Kidney (tissue), 14 donors: Measurements from ENCODE around the gene FN3KRP. TPM values are rescaled to one million over a fixed set of nuclear protein-coding genes. Genes with fewer than 3 reads are reported as not detected.

Experiments
- DNase-seq, 5 donors: peaks; one replicate each; pipeline ENCODE4 v3.0.0-alpha.2; 2013 to 2020
- FAIRE-seq: peaks from 2 replicates; lab custom pipeline; 2012; peaks lifted over from hg19 to GRCh38; lab: Jason Lieb, UNC
- H3K27ac ChIP-seq, 2 donors: one replicate each; pipeline ENCODE4 v1.7.0; 2013; ENCODE audit warnings: low read depth in 2 of 2, low read length in 2 of 2, inconsistent platforms in 1 of 2
- H3K27me3 ChIP-seq: one replicate; pipeline ENCODE4 v1.7.1; 2013; ENCODE audit warnings: low read length, inconsistent platforms; ENCODE audit not compliant: control insufficient read depth, insufficient read depth
- H3K36me3 ChIP-seq, 3 donors: one replicate each; pipeline versions ENCODE4 v1.7.0 to v1.7.1; 2013; ENCODE audit warnings: low read length in 3 of 3, control low read depth in 1 of 3, inconsistent platforms in 1 of 3; ENCODE audit not compliant: insufficient read depth in 3 of 3, control insufficient read depth in 2 of 3
- H3K4me1 ChIP-seq, 3 donors: one replicate each; pipeline versions ENCODE4 v1.7.0 to v1.7.1; 2013; ENCODE audit warnings: low read length in 3 of 3, inconsistent platforms in 1 of 3, low read depth in 1 of 3; ENCODE audit not compliant: control insufficient read depth in 2 of 3, insufficient read depth in 2 of 3
- H3K4me3 ChIP-seq, 3 donors: one replicate each; pipeline versions ENCODE4 v1.7.0 to v1.8.1; 2013; ENCODE audit warnings: low read length in 3 of 3, control low read depth in 1 of 3, inconsistent platforms in 1 of 3
- H3K9ac ChIP-seq, 3 donors: one replicate each; pipeline versions ENCODE4 v1.7.0 to v1.7.1; 2013; ENCODE audit warnings: low read length in 3 of 3, control low read depth in 1 of 3, inconsistent platforms in 1 of 3
- H3K9me3 ChIP-seq, 3 donors: one replicate each; pipeline versions ENCODE4 v1.7.0 to v1.7.1; 2013; ENCODE audit warnings: low read length in 3 of 3, control low read depth in 1 of 3, inconsistent platforms in 1 of 3; ENCODE audit not compliant: control insufficient read depth in 2 of 3, insufficient read depth in 1 of 3
- intact Hi-C: fragments of 100-400 bp; cut with DNase I; formaldehyde crosslinking; loops from one replicate; pipeline ENCODE4 v1.11.1; 2022
- polyA plus RNA-seq: library from polyadenylated mRNA; stranded (reverse); fragments of 350-450 nt; fragmentation: Illumina TruSeq; extraction: RNeasy Lipid Tissue Mini Kit (QIAGEN cat#74804); gene quantifications from one replicate; pipeline ENCODE4 v1.2.3, GENCODE V29; 2014; ENCODE audit warnings: low read depth, low replicate concordance; ENCODE audit not compliant: insufficient read depth
- total RNA-seq: library from RNA; stranded (reverse); fragmentation: NEBNext Ultra II Directional; extraction: Animal tissue kit (Norgen Biotek cat#: 25700); gene quantifications from one replicate; pipeline ENCODE4 v1.2.1, GENCODE V29; 2021
- TF ChIP-seq, protein P1 (sequence below): IDR thresholded peaks from 3 replicates; pipeline ENCODE4 v1.5.1; 2012; ENCODE audit warnings: mild to moderate bottlenecking, moderate library complexity, borderline replicate concordance; ENCODE audit not compliant: insufficient read depth; ENCODE audit errors: extremely low read depth
- donor health status: control.
- donor health status: control.
- donor health status: control.
- donor health status: control.
- donor health status: control.
- donor health status: DM: yes; HTN: yes; CAD: no.
- donor health status: Normal renal cell carcinoma (clear cell type).

Gene FN3KRP
- total and polyA plus RNA-seq, 2 donors from 2014 or later, result 30.6 to 36.6 TPM

DNA sequence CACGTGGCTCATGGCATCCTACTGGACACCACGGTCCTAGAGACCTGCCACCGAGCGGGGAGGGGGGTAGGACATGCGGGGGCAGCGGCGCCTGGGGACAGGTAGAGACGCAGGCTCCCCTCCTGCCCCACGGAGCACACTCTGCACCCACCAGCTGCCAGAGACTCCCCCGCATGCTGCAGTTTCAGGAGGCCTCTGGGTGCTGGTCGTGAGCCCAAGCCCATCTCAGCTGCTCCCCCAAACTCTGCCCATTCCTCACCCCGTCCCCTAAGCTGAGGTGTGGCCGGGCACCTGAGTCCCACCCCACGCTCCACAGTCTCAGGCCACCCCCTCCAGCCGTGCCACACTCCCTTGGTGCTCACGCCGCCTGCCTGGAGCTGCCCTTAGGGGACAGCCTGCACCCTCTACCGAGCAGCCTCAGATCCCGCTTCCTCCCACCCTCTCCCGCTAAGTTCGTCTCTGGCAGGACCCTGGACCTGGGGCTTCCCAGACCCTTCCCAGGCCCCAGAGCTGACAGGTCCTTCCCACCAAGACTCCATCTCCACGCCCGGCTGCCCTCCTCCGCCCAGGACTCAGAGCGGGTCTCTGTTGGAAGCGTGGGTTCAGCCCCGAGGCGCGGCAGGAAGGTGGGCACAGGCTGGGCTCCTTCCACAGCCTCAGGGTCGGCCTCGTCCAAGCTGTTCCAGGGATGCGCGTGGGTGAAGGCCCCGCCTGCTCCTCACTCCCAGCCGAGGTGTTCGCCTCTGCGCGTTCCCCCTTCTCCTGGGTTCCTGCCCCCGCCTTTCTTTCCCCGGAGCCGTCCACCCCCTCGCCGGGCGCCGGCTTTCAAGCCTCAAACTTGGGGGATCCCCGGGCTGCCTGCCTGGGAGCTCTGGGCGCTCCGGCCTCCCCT is 19.3 kb upstream of the FN3KRP start:
- DNase-seq (peak in 4 of 5 donors; percentile 43 to 72 (median 58)), FAIRE-seq (no peak)
- peaks cover 0 to 5% (median 0%) of the 10 kb centered on the region in 3 donors for H3K9me3 ChIP-seq
- H3K36me3 ChIP-seq, result no peaks in the 10 kb centered on the region
- H3K9ac ChIP-seq, result peak overlapping the region in 2 of 3 donors; percentile 10 to 62
- H3K27me3 ChIP-seq, result no peaks in the 10 kb centered on the region
- peak overlapping the region in 1 of 2 donors; percentile 74 for H3K27ac ChIP-seq
- intact Hi-C loops, result no loop called here
- TF ChIP-seq, protein P1, sequence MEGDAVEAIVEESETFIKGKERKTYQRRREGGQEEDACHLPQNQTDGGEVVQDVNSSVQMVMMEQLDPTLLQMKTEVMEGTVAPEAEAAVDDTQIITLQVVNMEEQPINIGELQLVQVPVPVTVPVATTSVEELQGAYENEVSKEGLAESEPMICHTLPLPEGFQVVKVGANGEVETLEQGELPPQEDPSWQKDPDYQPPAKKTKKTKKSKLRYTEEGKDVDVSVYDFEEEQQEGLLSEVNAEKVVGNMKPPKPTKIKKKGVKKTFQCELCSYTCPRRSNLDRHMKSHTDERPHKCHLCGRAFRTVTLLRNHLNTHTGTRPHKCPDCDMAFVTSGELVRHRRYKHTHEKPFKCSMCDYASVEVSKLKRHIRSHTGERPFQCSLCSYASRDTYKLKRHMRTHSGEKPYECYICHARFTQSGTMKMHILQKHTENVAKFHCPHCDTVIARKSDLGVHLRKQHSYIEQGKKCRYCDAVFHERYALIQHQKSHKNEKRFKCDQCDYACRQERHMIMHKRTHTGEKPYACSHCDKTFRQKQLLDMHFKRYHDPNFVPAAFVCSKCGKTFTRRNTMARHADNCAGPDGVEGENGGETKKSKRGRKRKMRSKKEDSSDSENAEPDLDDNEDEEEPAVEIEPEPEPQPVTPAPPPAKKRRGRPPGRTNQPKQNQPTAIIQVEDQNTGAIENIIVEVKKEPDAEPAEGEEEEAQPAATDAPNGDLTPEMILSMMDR, result no peak
- H3K4me3 ChIP-seq, result peak overlapping the region in 2 of 3 donors; percentile 42 to 66
- peaks cover 0 to 18% (median 0%) of the 10 kb centered on the region in 3 donors for H3K4me1 ChIP-seq

DNA sequence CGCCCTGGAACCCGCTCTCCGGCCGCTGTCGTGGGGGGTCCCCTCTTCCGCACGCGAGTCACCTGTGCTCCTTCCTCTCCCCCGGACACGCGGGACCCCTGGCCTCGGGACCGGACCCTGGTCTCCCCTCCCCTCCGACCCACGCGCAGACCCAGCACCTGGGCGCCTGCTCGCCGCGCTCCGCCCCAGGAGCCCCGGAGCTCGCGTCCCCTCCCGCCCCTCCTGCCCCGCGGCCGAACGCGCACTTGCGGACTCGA is 18.8 kb upstream of the FN3KRP start:
- H3K4me3 ChIP-seq, result peak overlapping the region in 2 of 3 donors; percentile 42 to 66
- peaks cover 0 to 5% (median 0%) of the 10 kb centered on the region in 3 donors for H3K9me3 ChIP-seq
- H3K27ac ChIP-seq, result peak overlapping the region in 1 of 2 donors; percentile 74
- TF ChIP-seq, protein P1, result no peak
- H3K4me1 ChIP-seq, result peaks cover 0 to 18% (median 0%) of the 10 kb centered on the region in 3 donors
- peak overlapping the region in 1 of 3 donors; percentile 58 for H3K9ac ChIP-seq
- peak in 2 of 5 donors; percentile 69 to 81 for DNase-seq
- no peaks in the 10 kb centered on the region for H3K36me3 ChIP-seq
- FAIRE-seq, result no peak
- intact Hi-C loops, result no loop called here
- H3K27me3 ChIP-seq, result no peaks in the 10 kb centered on the region

DNA sequence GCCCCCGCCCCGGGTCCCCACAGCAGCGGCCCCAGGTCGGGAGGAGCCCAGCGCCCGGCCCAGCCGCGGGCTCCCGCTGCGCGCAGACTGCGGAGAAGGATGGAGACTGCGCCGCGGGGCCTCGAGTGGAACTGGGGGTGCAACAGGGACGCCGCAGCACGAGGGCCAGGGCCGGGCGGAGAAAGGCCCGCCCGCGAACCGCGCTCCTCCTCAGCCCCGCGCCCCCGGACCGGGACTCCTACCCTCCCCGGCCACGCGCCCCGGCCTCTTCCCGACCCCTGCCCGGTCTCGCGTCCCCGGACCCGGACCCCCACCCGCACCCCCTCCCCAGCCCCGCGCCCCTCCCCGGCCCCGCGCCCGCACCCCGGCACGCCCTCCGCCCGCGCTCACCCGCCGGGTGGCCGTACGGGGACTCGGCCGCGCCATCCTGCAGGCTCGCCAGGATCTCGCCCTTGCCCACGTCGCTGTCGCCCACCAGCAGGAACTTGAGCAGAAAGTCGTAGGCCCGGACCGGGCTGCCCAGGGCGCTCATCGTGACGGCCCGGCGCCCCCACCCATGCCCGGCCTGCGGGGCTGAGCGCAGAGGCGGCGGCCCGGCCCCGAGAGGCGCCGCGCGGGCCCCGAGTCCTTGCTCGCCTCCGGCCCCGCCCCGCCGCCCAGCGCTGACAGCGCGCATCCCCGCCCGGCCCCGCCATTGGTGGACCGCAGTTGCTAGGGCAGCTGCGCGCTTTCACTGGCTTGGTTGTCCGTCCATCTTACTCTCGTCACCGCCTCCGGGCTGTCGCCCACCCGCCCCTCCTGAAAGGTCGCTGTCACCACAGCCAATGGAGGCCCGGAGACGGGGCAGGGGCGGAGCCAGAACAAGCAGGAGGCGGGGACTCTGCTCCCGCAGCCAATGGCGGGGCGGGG is 18.2 kb upstream of the FN3KRP start, which contains the start of gene RAB40B:
Gene RAB40B, minus strand, starts transcription at position 634 of the 909 bp plus-strand sequence. Its CDS starts 102 bp downstream, at position 532.
- DNase-seq (peak; percentile 99 to 100 (median 99)), FAIRE-seq (no peak)
- Histone ChIP-seq H3K27me3 (no peaks in the 10 kb centered on the region), H3K4me1 (peaks cover 0 to 18% (median 0%) of the 10 kb centered on the region in 3 donors), H3K27ac (peak within 1 kb of the TSS in 1 of 2 donors; percentile 74), H3K9me3 (peaks cover 0 to 5% (median 0%) of the 10 kb centered on the region in 3 donors), H3K4me3 (peak within 1 kb of the TSS; percentile 74 to 82 (median 74)), H3K36me3 (no peaks in the 10 kb centered on the region), H3K9ac (peak within 1 kb of the TSS in 2 of 3 donors; percentile 58 to 62)
- intact Hi-C loops, result no loop called here
- TF ChIP-seq, protein P1, result no peak
